Measurements from ENCODE around the gene CNTNAP4. TPM values are rescaled to one million over a fixed set of nuclear protein-coding genes. Genes with fewer than 3 reads are reported as not detected.

Gene CNTNAP4
- total and polyA plus RNA-seq, 2 of the 4 experiments (the other 2 are of a cell fraction) = not detected

GRCh38 chr16:76335180-76335974, 58.2 kb downstream of the CNTNAP4 start:
- Histone ChIP-seq H3K23ac (ENCODE audit: low read depth, low read length) (no peak overlapping the region), H3K9me3 (ENCODE audit: control insufficient read depth, insufficient read depth, low read length) (peaks cover 11% of the 10 kb centered on the region), H2BK5ac (ENCODE audit: low read depth, low read length, poor library complexity, severe bottlenecking) (no peak overlapping the region), H4K91ac (ENCODE audit: insufficient read depth, low read depth, low read length) (no peak overlapping the region), H4K5ac (ENCODE audit: low read depth, low read length) (no peak overlapping the region), H3K9me1 (ENCODE audit: insufficient read depth, low read length) (no peaks in the 10 kb centered on the region), H3K4me1 (ENCODE audit: control insufficient read depth, insufficient read depth, low read length) (no peaks in the 10 kb centered on the region), H2AK5ac (ENCODE audit: low read depth, low read length) (no peak overlapping the region), H2BK20ac (ENCODE audit: low read depth, low read length) (no peak overlapping the region), H2BK120ac (ENCODE audit: low read depth, low read length) (no peak overlapping the region), H3K27me3 (ENCODE audit: control insufficient read depth, insufficient read depth, low read length) (no peaks in the 10 kb centered on the region), H3K4me2 (ENCODE audit: low read depth, low read length) (no peak overlapping the region), H3K79me1 (ENCODE audit: low read depth in 1 of 2, low read length in 2 of 2) (no peaks in the 10 kb centered on the region), H3K36me3 (ENCODE audit: control insufficient read depth, insufficient read depth, low read length) (no peaks in the 10 kb centered on the region), H4K20me1 (ENCODE audit: insufficient read depth, low read length) (no peaks in the 10 kb centered on the region), H2BK15ac (ENCODE audit: low read depth, low read length) (no peak overlapping the region), H3K4ac (ENCODE audit: low read depth, low read length) (no peak overlapping the region), H3K9ac (ENCODE audit: low read depth, low read length) (no peak overlapping the region), H2AFZ (replicated peaks; ENCODE audit: low read length, poor library complexity) (no peak overlapping the region), H2AK9ac (replicated peaks; ENCODE audit: low read depth, low read length, poor library complexity) (no peak overlapping the region), H4K8ac (ENCODE audit: low read depth in 2 of 2, low read length in 2 of 2) (no peak overlapping the region), H3K14ac (replicated peaks; ENCODE audit: low read depth, low read length) (no peak overlapping the region), H3K4me3 (ENCODE audit: insufficient read depth, low read depth, low read length) (no peak overlapping the region), H3K56ac (ENCODE audit: extremely low read depth, insufficient read depth, low read length) (no peak overlapping the region), H3K27ac (ENCODE audit: insufficient read depth, low read length) (no peak overlapping the region), H3K18ac (ENCODE audit: low read depth, low read length) (no peak overlapping the region)
- DNase-seq (no peak), ATAC-seq (ENCODE audit: low read depth) (no peak)
- no peak for TF ChIP-seq CTCF (conservative IDR thresholded peaks at IDR 0.05; ENCODE audit: low read depth, low read length)
- in situ Hi-C loops (cut with MboI; ENCODE audit: low sequenced_read_pairs) = no loop called here
- dilution Hi-C loops (cut with HindIII; ENCODE audit: low sequenced_read_pairs, unreplicated experiment) = no loop called here
- 44% methylated on average over 1 of the region's 3 CpGs; no CpG with 5 or more reads in 1 of the 2 experiments for WGBS, 2 experiments (ENCODE audit: extremely low coverage in 2 of 2, insufficient read length in 1 of 2)
- BruUV-seq (replicated peaks) = no TSS peak
- intact Hi-C loops (cut with micrococcal nuclease) = no loop called here
- CTCF ChIA-PET = no interaction called here
- POLR2A ChIA-PET (ENCODE audit: unreplicated experiment) = no interaction called here
